Activated CD8-positive, alpha-beta T cell treated with anti-CD3 and anti-CD28 coated beads for 36 hours (primary cell): ENCODE data around the gene MFSD6. TPM values are rescaled to one million over a fixed set of nuclear protein-coding genes. Genes with fewer than 3 reads are reported as not detected.

Experiments
- ATAC-seq: fragments of 200-7000 bp; cut with Tn5 transposase; one replicate; pipeline ENCODE4 v1.10.0; 2021; ENCODE audit warnings: mild to moderate bottlenecking, moderate library complexity
- CTCF ChIA-PET: fragments of 350-600 bp; sonication (Branson Sonifier 250); formaldehyde crosslinking; loops from one replicate; lab custom pipeline; 2021; ENCODE audit warnings: antibody characterized with exemption; lab: Charles Lee
- POLR2A ChIA-PET: fragments of 350-600 bp; sonication (Branson Sonifier 250); formaldehyde crosslinking; loops from one replicate; lab custom pipeline; 2021; ENCODE audit warnings: antibody characterized with exemption; lab: Charles Lee
- DNase-seq: peaks from one replicate; pipeline ENCODE4 v3.0.0-alpha.2; 2020
- H3K27ac Mint-ChIP-seq: one replicate; pipeline ENCODE4 v1.8.0; 2021; ENCODE audit warnings: mild to moderate bottlenecking, mixed read lengths
- H3K27me3 Mint-ChIP-seq: one replicate; pipeline ENCODE4 v1.8.0; 2021; ENCODE audit warnings: mixed read lengths
- H3K36me3 Mint-ChIP-seq: one replicate; pipeline ENCODE4 v1.8.0; 2021; ENCODE audit warnings: low read depth, mixed read lengths
- H3K4me1 Mint-ChIP-seq: one replicate; pipeline ENCODE4 v1.8.0; 2021; ENCODE audit warnings: low read depth, mixed read lengths
- H3K4me3 Mint-ChIP-seq: one replicate; pipeline ENCODE4 v1.8.0; 2021; ENCODE audit warnings: mild to moderate bottlenecking, moderate library complexity, mixed read lengths
- H3K9me3 Mint-ChIP-seq: one replicate; pipeline ENCODE4 v1.8.0; 2021; ENCODE audit warnings: mixed read lengths
- intact Hi-C: fragments of 100-400 bp; cut with micrococcal nuclease; formaldehyde crosslinking; loops from one replicate; pipeline ENCODE4 v1.10.0; 2022
- total RNA-seq, 2 experiments: library from RNA; stranded (reverse); gene quantifications; one replicate each; pipeline ENCODE4 v1.2.3, GENCODE V29; 2021
- TF ChIP-seq, protein P1 (sequence below): fragments of 200-600 bp; IDR thresholded peaks from one replicate; pipeline ENCODE4 v1.8.0; 2022; ENCODE audit warnings: antibody characterized with exemption, mild to moderate bottlenecking

The MFSD6 gene
- total RNA-seq, 2 experiments from 2014 or later, result 31.5 to 32.8 TPM

DNA sequence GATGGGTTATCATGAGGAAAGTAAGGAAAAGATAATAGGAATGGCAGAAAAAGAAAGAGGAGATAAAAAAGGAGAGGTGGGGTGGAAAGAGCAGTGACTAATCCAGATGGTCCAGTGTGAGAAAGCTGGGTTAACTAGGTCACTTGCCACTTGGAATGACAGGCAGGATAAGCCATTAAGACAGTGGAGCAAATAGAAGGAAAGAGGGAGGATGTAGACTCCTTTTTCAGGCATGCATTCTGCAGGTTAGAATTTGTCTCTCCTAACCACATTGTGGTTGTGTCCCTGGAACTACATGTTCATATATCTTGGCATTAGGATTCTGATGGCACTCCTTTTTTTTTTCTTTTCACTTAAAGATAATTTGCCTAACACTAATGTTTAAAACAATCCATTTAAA lies 139.7 kb downstream of the MFSD6 start:
- CTCF ChIA-PET, result no interaction called here
- Mint-ChIP-seq H3K9me3 (peaks cover 3% of the 10 kb centered on the region), H3K4me1 (peaks cover 13% of the 10 kb centered on the region), H3K27ac (no peak overlapping the region), H3K27me3 (no peaks in the 10 kb centered on the region), H3K36me3 (peaks cover 2% of the 10 kb centered on the region), H3K4me3 (no peak overlapping the region)
- intact Hi-C loops, result no loop called here
- POLR2A ChIA-PET, result no interaction called here
- TF ChIP-seq, protein P1, sequence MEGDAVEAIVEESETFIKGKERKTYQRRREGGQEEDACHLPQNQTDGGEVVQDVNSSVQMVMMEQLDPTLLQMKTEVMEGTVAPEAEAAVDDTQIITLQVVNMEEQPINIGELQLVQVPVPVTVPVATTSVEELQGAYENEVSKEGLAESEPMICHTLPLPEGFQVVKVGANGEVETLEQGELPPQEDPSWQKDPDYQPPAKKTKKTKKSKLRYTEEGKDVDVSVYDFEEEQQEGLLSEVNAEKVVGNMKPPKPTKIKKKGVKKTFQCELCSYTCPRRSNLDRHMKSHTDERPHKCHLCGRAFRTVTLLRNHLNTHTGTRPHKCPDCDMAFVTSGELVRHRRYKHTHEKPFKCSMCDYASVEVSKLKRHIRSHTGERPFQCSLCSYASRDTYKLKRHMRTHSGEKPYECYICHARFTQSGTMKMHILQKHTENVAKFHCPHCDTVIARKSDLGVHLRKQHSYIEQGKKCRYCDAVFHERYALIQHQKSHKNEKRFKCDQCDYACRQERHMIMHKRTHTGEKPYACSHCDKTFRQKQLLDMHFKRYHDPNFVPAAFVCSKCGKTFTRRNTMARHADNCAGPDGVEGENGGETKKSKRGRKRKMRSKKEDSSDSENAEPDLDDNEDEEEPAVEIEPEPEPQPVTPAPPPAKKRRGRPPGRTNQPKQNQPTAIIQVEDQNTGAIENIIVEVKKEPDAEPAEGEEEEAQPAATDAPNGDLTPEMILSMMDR, result no peak
- ATAC-seq, result no peak
- no peak for DNase-seq

DNA sequence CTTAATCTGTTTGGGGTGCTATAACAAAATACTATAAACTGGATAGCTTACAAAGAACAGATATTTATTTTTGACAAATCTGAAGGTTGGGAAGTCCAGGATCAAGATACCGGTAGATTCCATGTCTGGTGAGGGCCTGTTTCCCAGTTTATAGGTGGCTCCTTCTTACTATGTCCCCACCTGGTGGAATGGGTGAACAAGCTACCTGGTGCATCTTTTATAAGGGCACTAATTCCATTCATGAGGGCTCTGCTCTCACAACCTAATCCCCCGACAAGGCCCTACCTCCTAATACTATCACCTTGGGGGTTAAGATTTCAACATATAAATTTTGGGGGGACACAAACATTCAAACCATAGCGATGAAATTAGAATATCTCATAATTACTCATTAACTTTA lies 142.0 kb downstream of the MFSD6 start:
- no peak for DNase-seq
- Mint-ChIP-seq H3K36me3 (no peaks in the 10 kb centered on the region), H3K9me3 (no peaks in the 10 kb centered on the region), H3K4me1 (peaks cover 13% of the 10 kb centered on the region), H3K4me3 (no peak overlapping the region), H3K27me3 (no peaks in the 10 kb centered on the region), H3K27ac (no peak overlapping the region)
- CTCF ChIA-PET, result no interaction called here
- POLR2A ChIA-PET, result interaction anchor here (0.9 kb wide), 1 partner anchor 15 kb away, joined by 5 read pairs; the partner anchor contains the start of gene NEMP2
- ATAC-seq, result no peak
- TF ChIP-seq, protein P1, result no peak
- intact Hi-C loops, result no loop called here

Other genes with a start within 250 kb of the MFSD6 start
- gene HIBCH, start 88.5 kb upstream of the MFSD6 start, total RNA-seq, result 10 to 100 TPM; 17.6 to 19.3 TPM
- gene INPP1, start 64.8 kb upstream of the MFSD6 start, total RNA-seq, result 10 to 100 TPM in 1 of 2 experiments, 1 to 10 TPM in 1; 8.5 to 10.2 TPM
- 10 to 100 TPM; 17.2 to 19.5 TPM for gene NEMP2, start 126.4 kb downstream of the MFSD6 start, total RNA-seq
- 10 to 100 TPM; 23.0 to 24.8 TPM for gene NAB1, start 240.7 kb downstream of the MFSD6 start, total RNA-seq